K562 (cell line): Measurements from ENCODE around the gene DPEP3. TPM values are rescaled to one million over a fixed set of nuclear protein-coding genes. Genes with fewer than 3 reads are reported as not detected.
A peak's percentile ranks its signal among the peaks of the same experiment; 100 is the strongest.

ENCODE experiments used
- ATAC-seq: fragments of 200-7000 bp; cut with Tn5 transposase; 3 replicates; pipeline ENCODE4 v1.9.1; 2020; ENCODE audit warnings: moderate library complexity
- BruUV-seq: library from RNA; stranded (reverse); fragments of 400-500 nt; replicated peaks from 2 replicates; lab custom pipeline; 2021; lab: Mats Ljungman, UMichigan
- CTCF ChIA-PET: fragments of 300-600 bp; formaldehyde crosslinking; extraction: SDS; loops from one replicate; lab custom pipeline; 2021; ENCODE audit warnings: low intra/inter-chr PET ratio; lab: Yijun Ruan, JAX
- POLR2A ChIA-PET: fragments of 300-600, 350-650 bp; sonication (Branson Sonifier 250); formaldehyde crosslinking; extraction: SDS; loops from one replicate; lab custom pipeline; 2021; ENCODE audit warnings: antibody characterized with exemption, inconsistent platforms; lab: Yijun Ruan, JAX
- DNase-seq, 4 experiments: peaks; one replicate each; pipeline versions ENCODE4 v3.0.0 to v3.0.0-alpha.2; 2011 to 2018; ENCODE audit warnings: low spot score in 3 of 4, mixed read lengths in 3 of 4; ENCODE audit errors: extremely low read depth in 1 of 4
- FAIRE-seq: peaks from 2 replicates; lab custom pipeline; 2011; peaks lifted over from hg19 to GRCh38; lab: Jason Lieb, UNC
- H2AFZ ChIP-seq: 2 replicates; pipeline ENCODE4 v1.6.0; 2011; ENCODE audit warnings: low read depth, low read length, control low read depth, inconsistent platforms
- H3K27ac ChIP-seq: fragments of 200-600 bp; 3 replicates; pipeline ENCODE4 v1.8.0; 2011; ENCODE audit warnings: low read depth, mild to moderate bottlenecking, control low read depth, inconsistent platforms, low read length, moderate library complexity, mixed read lengths; ENCODE audit errors: extremely low read depth
- H3K27me3 ChIP-seq, 2 experiments: fragments of 300-600 bp in 1 of 2; 2 replicates in 1 of 2; 3 replicates in 1 of 2; pipeline versions ENCODE4 v1.6.0 to v1.8.0; 2011; ENCODE audit warnings: inconsistent platforms in 2 of 2, low read length in 2 of 2, mild to moderate bottlenecking in 1 of 2, mixed read lengths in 1 of 2, moderate library complexity in 1 of 2; ENCODE audit not compliant: control insufficient read depth in 2 of 2, insufficient read depth in 2 of 2
- H3K36me3 ChIP-seq: fragments of 300-600 bp; 3 replicates; pipeline ENCODE4 v1.8.0; 2011; ENCODE audit warnings: mild to moderate bottlenecking, low read length, inconsistent platforms; ENCODE audit not compliant: control insufficient read depth, insufficient read depth
- H3K4me1 ChIP-seq, 2 experiments: fragments of 200-600 bp in 1 of 2; replicated peaks in 1 of 2; 2 replicates in 1 of 2; 3 replicates in 1 of 2; pipeline versions ENCODE4 v1.5.1 to v1.8.0; 2011; ENCODE audit warnings: inconsistent platforms in 2 of 2, low read length in 2 of 2, mild to moderate bottlenecking in 1 of 2, mixed read lengths in 1 of 2, moderate library complexity in 1 of 2; ENCODE audit not compliant: control insufficient read depth in 2 of 2, insufficient read depth in 2 of 2
- H3K4me2 ChIP-seq: 2 replicates; pipeline ENCODE4 v1.6.1; 2011; ENCODE audit warnings: low read length, control low read depth, inconsistent platforms, mixed read lengths; ENCODE audit not compliant: insufficient read depth
- H3K4me3 ChIP-seq: fragments of 200-600 bp; sonication (generic), shearing (Covaris generic); 2 replicates; pipeline ENCODE4 v1.5.1; 2016; ENCODE audit warnings: control low read depth, inconsistent platforms
- H3K79me2 ChIP-seq: fragments of 200-600 bp; 3 replicates; pipeline ENCODE4 v1.8.0; 2011; ENCODE audit warnings: low read length, inconsistent platforms; ENCODE audit not compliant: control insufficient read depth, insufficient read depth
- H3K9ac ChIP-seq, 2 experiments: 2 replicates each; pipeline versions ENCODE4 v1.6.0 to v1.6.1; 2011; ENCODE audit warnings: low read depth in 2 of 2, low read length in 2 of 2, control low read depth in 1 of 2, inconsistent platforms in 1 of 2, mild to moderate bottlenecking in 1 of 2, mixed read lengths in 1 of 2; ENCODE audit not compliant: insufficient read depth in 1 of 2
- H3K9me1 ChIP-seq: one replicate; pipeline ENCODE4 v1.6.0; 2011; ENCODE audit warnings: inconsistent platforms, mild to moderate bottlenecking, low read length, moderate library complexity; ENCODE audit not compliant: control insufficient read depth, insufficient read depth
- H3K9me3 ChIP-seq: replicated peaks from 2 replicates; pipeline ENCODE4 v1.5.1; 2011; ENCODE audit warnings: low read depth, low read length, inconsistent platforms; ENCODE audit not compliant: control insufficient read depth, insufficient read depth
- H4K20me1 ChIP-seq: replicated peaks from 2 replicates; pipeline ENCODE4 v1.6.1; 2011; ENCODE audit warnings: low read length, inconsistent platforms, mixed read lengths; ENCODE audit not compliant: control insufficient read depth, insufficient read depth
- CBX8 ChIP-seq: fragments of 200-600 bp; sonication (generic); IDR thresholded peaks from 2 replicates; pipeline ENCODE4 v1.6.1; 2012; ENCODE audit warnings: borderline replicate concordance, mixed run types, low read depth, mild to moderate bottlenecking, moderate library complexity, mixed read lengths, low read length, control low read depth, inconsistent platforms; ENCODE audit not compliant: poor library complexity, severe bottlenecking; ENCODE audit errors: extremely low read depth
- CEBPG ChIP-seq, 3 experiments: fragments of 200-800 bp in 1 of 3; sonication (Bioruptor generic) in 1 of 3; sonication (generic) in 1 of 3; formaldehyde crosslinking in 1 of 3; IDR thresholded peaks in 2 of 3; conservative IDR thresholded peaks in 1 of 3; 2 replicates each; pipeline versions ENCODE4 v1.6.1 to v1.8.0; 2016 to 2022; ENCODE audit warnings: missing compliant biosample characterization in 2 of 3, missing genetic modification characterization in 2 of 3, mild to moderate bottlenecking in 1 of 3, missing genetic modification reagents in 1 of 3
- CXXC5 ChIP-seq: fragments of 250-450 bp; sonication (Bioruptor Pico); IDR thresholded peaks from 2 replicates; pipeline ENCODE4 v1.8.0; 2022; ENCODE audit warnings: inconsistent platforms, mild to moderate bottlenecking, moderate library complexity
- KLF10 ChIP-seq: fragments of 250-450 bp; sonication (Bioruptor Pico); IDR thresholded peaks from 2 replicates; pipeline ENCODE4 v1.6.1; 2021; ENCODE audit warnings: matching md5 sums
- L3MBTL2 ChIP-seq: fragments of 450-650 bp; IDR thresholded peaks from 2 replicates; pipeline ENCODE4 v1.6.1; 2016; ENCODE audit warnings: mild to moderate bottlenecking, moderate library complexity
- MECOM ChIP-seq: fragments of 250-450 bp; sonication (Bioruptor Pico); IDR thresholded peaks from 2 replicates; pipeline ENCODE4 v1.8.0; 2022; ENCODE audit warnings: inconsistent platforms
- PURB ChIP-seq: sonication (generic); formaldehyde crosslinking; IDR thresholded peaks from 2 replicates; pipeline ENCODE4 v1.9.0; 2021; ENCODE audit warnings: low read depth, mild to moderate bottlenecking, missing genetic modification reagents
- SETDB1 ChIP-seq: IDR thresholded peaks from one replicate; pipeline ENCODE4 v1.6.1; 2012; ENCODE audit warnings: low read length, control low read depth, inconsistent platforms
- SIX5 ChIP-seq, 2 experiments: IDR thresholded peaks; 2 replicates each; pipeline ENCODE4 v1.6.1; 2011; ENCODE audit warnings: low read length in 2 of 2, borderline replicate concordance in 1 of 2, low read depth in 1 of 2, mild to moderate bottlenecking in 1 of 2, moderate library complexity in 1 of 2; ENCODE audit not compliant: insufficient read depth in 1 of 2
- TFE3 ChIP-seq: fragments of 450-650 bp; formaldehyde crosslinking; IDR thresholded peaks from 2 replicates; pipeline ENCODE4 v1.4.0; 2020; ENCODE audit warnings: mild to moderate bottlenecking, mixed read lengths
- TOE1 ChIP-seq, 2 experiments: fragments of 450-650 bp in 1 of 2; sonication (generic) in 1 of 2; formaldehyde crosslinking in 1 of 2; IDR thresholded peaks; 2 replicates each; pipeline versions ENCODE4 v1.7.1 to v1.8.0; 2016 to 2022; ENCODE audit warnings: borderline replicate concordance in 2 of 2, mild to moderate bottlenecking in 2 of 2, antibody characterized with exemption in 1 of 2, inconsistent platforms in 1 of 2, low read depth in 1 of 2, missing genetic modification reagents in 1 of 2, moderate library complexity in 1 of 2
- WHSC1 ChIP-seq: IDR thresholded peaks from one replicate; pipeline ENCODE4 v1.6.1; 2012; ENCODE audit warnings: low read length, control low read depth, inconsistent platforms
- XRCC5 ChIP-seq: fragments of 200-400 bp; formaldehyde crosslinking; IDR thresholded peaks from 2 replicates; pipeline ENCODE4 v1.6.1; 2017; ENCODE audit warnings: low read depth, mild to moderate bottlenecking, low read length
- ZNF311 ChIP-seq: fragments of 250-450 bp; sonication (Bioruptor Pico); IDR thresholded peaks from 2 replicates; pipeline ENCODE4 v1.4.0; 2020; ENCODE audit warnings: mild to moderate bottlenecking, moderate library complexity
- ZNF639 ChIP-seq, 2 experiments: fragments of 200-800 bp in 1 of 2; sonication (Bioruptor generic) in 1 of 2; sonication (generic) in 1 of 2; formaldehyde crosslinking in 1 of 2; IDR thresholded peaks in 1 of 2; conservative IDR thresholded peaks in 1 of 2; 2 replicates each; pipeline versions ENCODE4 v1.5.0 to v1.6.1; 2016 to 2020; ENCODE audit warnings: missing compliant biosample characterization in 1 of 2, missing genetic modification characterization in 1 of 2, missing genetic modification reagents in 1 of 2
- ZNF766 ChIP-seq: fragments of 200-800 bp; sonication (Bioruptor generic); conservative IDR thresholded peaks from 2 replicates; pipeline ENCODE4 v1.6.1; 2016; ENCODE audit warnings: missing genetic modification characterization, missing compliant biosample characterization
- WGBS: fragments of 100-300 bp; shearing (Covaris generic); methylation state at CpG from one replicate; pipeline ENCODE4 v1.1.6; 2016; ENCODE audit warnings: low coverage, mixed read lengths; ENCODE audit not compliant: insufficient coverage; ENCODE audit errors: missing lambda C conversion rate; 5-methylcytosine and 5-hydroxymethylcytosine counted together
- in situ Hi-C: fragments of 300-500 bp; cut with MboI; formaldehyde crosslinking; loops from 4 replicates; pipeline ENCODE4 v1.15.0; 2018; ENCODE audit warnings: inconsistent platforms, mixed read lengths
- intact Hi-C: fragments of 100-400 bp; cut with micrococcal nuclease; formaldehyde crosslinking; loops from 2 replicates; pipeline ENCODE4 v1.14.2; 2022
- polyA plus RNA-seq, 8 experiments: library from polyadenylated mRNA; depleted of rRNA in 4 of 8; stranded (reverse) in 5 of 8; unstranded in 3 of 8; fragments of >200 nt; fragmentation: Nextera tagmentation in 2 of 8; fragmentation: Illumina TruSeq in 1 of 8; extraction: Ambion mirVana in 2 of 8; extraction: Trizol in 1 of 8; gene quantifications; 2 replicates each; pipeline versions ENCODE4 v1.2.1 to v1.2.3, GENCODE V29; 2011 to 2014; ENCODE audit warnings: inconsistent platforms in 1 of 8, missing spikeins in 1 of 8
- total RNA-seq, 7 experiments: library from RNA; depleted of rRNA in 6 of 7; stranded (reverse); fragments of >200 nt in 6 of 7; fragmentation: Illumina TruSeq in 2 of 7; extraction: Trizol in 2 of 7; gene quantifications; 2 replicates each; pipeline versions ENCODE4 v1.2.1 to v1.2.3, GENCODE V29; 2011 to 2021; ENCODE audit warnings: low replicate concordance in 1 of 7

Gene DPEP3
- total and polyA plus RNA-seq, 9 of the 15 experiments (the other 6 are each of a cell fraction or from before 2014, with no cell fraction given) = not detected

GRCh38 chr16:68005786-68006286, 25.5 kb upstream of the DPEP3 start (continued):
- peak in 1 of 2 experiments; percentile 58; a peak in 1 of 4 replicates for TF ChIP-seq ZNF639 (CRISPR knock-in tag; conservative IDR thresholded peaks at IDR 0.05 in 1 of 2, IDR thresholded peaks at IDR 0.05 in 1 of 2)
- TF ChIP-seq ZNF311 (CRISPR knock-in tag) = no peak
- TF ChIP-seq CXXC5 = no peak
- no peak for TF ChIP-seq CEBPG (CRISPR knock-in tag; IDR thresholded peaks at IDR 0.05)
- peak in 1 of 2 experiments; percentile 63; a peak in 2 of 4 replicates for TF ChIP-seq CEBPG (tag; conservative IDR thresholded peaks at IDR 0.05 in 1 of 2, IDR thresholded peaks at IDR 0.05 in 1 of 2)
- TF ChIP-seq ZNF766 (CRISPR knock-in tag) = peak; percentile 74
- TF ChIP-seq L3MBTL2 = peak; percentile 40; the same call in 1 of the 2 replicates

GRCh38 chr16:68005211-68005610, 24.9 kb upstream of the DPEP3 start:
- no peak for FAIRE-seq
- 69% methylated on average over 9 of the region's 9 CpGs for WGBS
- in situ Hi-C loops = no loop called here
- Histone ChIP-seq H2AFZ (peak overlapping the region; percentile 81; the same call in 1 of the 2 replicates), H3K79me2 (no peaks in the 10 kb centered on the region), H3K27ac (no peak overlapping the region)
- no peak for TF ChIP-seq SETDB1
- TF ChIP-seq XRCC5 = no peak
- no peak for TF ChIP-seq TOE1 (IDR thresholded peaks at IDR 0.05; ENCODE audit: borderline replicate concordance)
- TF ChIP-seq TOE1 (CRISPR knock-in tag; IDR thresholded peaks at IDR 0.05; ENCODE audit: borderline replicate concordance, low read depth) = no peak
- no peak for TF ChIP-seq CBX8
- no peak for TF ChIP-seq KLF10 (CRISPR knock-in tag)
- no peak for TF ChIP-seq SIX5 (IDR thresholded peaks at IDR 0.05; ENCODE audit: borderline replicate concordance in 1 of 2, insufficient read depth in 1 of 2, low read depth in 1 of 2, low read length in 2 of 2)
- TF ChIP-seq TFE3 (CRISPR knock-in tag) = no peak
- no peak for TF ChIP-seq MECOM (CRISPR knock-in tag)
- TF ChIP-seq PURB (CRISPR knock-in tag) = no peak
- no peak for TF ChIP-seq WHSC1
- TF ChIP-seq, all 486 proteins: peak for 0
- ATAC-seq = no peak
- ChIA-PET CTCF (interaction anchor here (1.6 kb wide), 1 partner anchor 11 kb away, joined by 5 read pairs; no protein-coding TSS in a partner anchor), POLR2A (interaction anchor here (0.6 to 3.2 kb wide), 5 partner anchors 9 to 252 kb away, joined by 3 to 13 read pairs (median 5); partner anchors contain the start of genes DDX28, DPEP2NB and DUS2)
- H3K9me1 ChIP-seq = no peaks in the 10 kb centered on the region
- H3K9me3 ChIP-seq = no peaks in the 10 kb centered on the region
- H3K4me1 ChIP-seq = peaks cover 0 to 4% of the 10 kb centered on the region in 2 experiments; a peak in 2 of 5 replicates
- DNase-seq = no peak
- no peaks in the 10 kb centered on the region for H4K20me1 ChIP-seq
- intact Hi-C loops = no loop called here
- no peaks in the 10 kb centered on the region for H3K36me3 ChIP-seq
- BruUV-seq = no TSS peak
- no peaks in the 10 kb centered on the region for H3K27me3 ChIP-seq
- H3K9ac ChIP-seq = peak overlapping the region in 1 of 2 experiments; percentile 30; a peak in 1 of 4 replicates
- H3K4me2 ChIP-seq = no peak overlapping the region
- no peak overlapping the region for H3K4me3 ChIP-seq
